Loucy (cell line): ENCODE results near the gene OTOS.

Experiments used
- H2AFZ ChIP-seq: fragments of 200-600 bp; sonication (generic); 2 replicates; pipeline ENCODE4 v1.6.0; 2016; ENCODE audit warnings: antibody characterized with exemption, mild to moderate bottlenecking, low read length, moderate library complexity
- H3F3A ChIP-seq: fragments of 200-600 bp; 2 replicates; pipeline ENCODE4 v1.6.0; 2016; ENCODE audit warnings: antibody characterized with exemption, low read depth, mild to moderate bottlenecking
- H3K27me3 ChIP-seq: fragments of 200-600 bp; sonication (generic); 2 replicates; pipeline ENCODE4 v1.6.1; 2014; ENCODE audit warnings: low read length, mild to moderate bottlenecking; ENCODE audit not compliant: insufficient read depth, poor library complexity, severe bottlenecking
- H3K36me3 ChIP-seq: fragments of 200-600 bp; sonication (generic); 2 replicates; pipeline ENCODE4 v1.6.1; 2016; ENCODE audit warnings: low read length; ENCODE audit not compliant: insufficient read depth
- H3K4me1 ChIP-seq: fragments of 200-600 bp; sonication (generic); 2 replicates; pipeline ENCODE4 v1.5.1; 2014; ENCODE audit warnings: low read length, mild to moderate bottlenecking; ENCODE audit not compliant: insufficient read depth, poor library complexity, severe bottlenecking
- H3K4me2 ChIP-seq: fragments of 200-600 bp; sonication (generic); 2 replicates; pipeline ENCODE4 v1.6.0; 2014; ENCODE audit warnings: antibody characterized with exemption, low read length, low read depth, mild to moderate bottlenecking; ENCODE audit not compliant: poor library complexity, severe bottlenecking
- H3K4me3 ChIP-seq: fragments of 200-600 bp; sonication (generic); 2 replicates; pipeline ENCODE4 v1.5.1; 2014; ENCODE audit warnings: low read length, mild to moderate bottlenecking, mixed read lengths; ENCODE audit not compliant: poor library complexity, severe bottlenecking
- H3K79me2 ChIP-seq: fragments of 200-600 bp; sonication (generic); 2 replicates; pipeline ENCODE4 v1.6.1; 2014; ENCODE audit warnings: low read length; ENCODE audit not compliant: insufficient read depth
- H3K9ac ChIP-seq: fragments of 200-600 bp; sonication (generic); 2 replicates; pipeline ENCODE4 v1.6.0; 2014; ENCODE audit warnings: mild to moderate bottlenecking, low read depth, low read length, moderate library complexity; ENCODE audit not compliant: poor library complexity, severe bottlenecking
- H3K9me2 ChIP-seq: fragments of 200-600 bp; sonication (generic); replicated peaks from 2 replicates; pipeline ENCODE4 v1.6.1; 2016; ENCODE audit warnings: low read depth, low read length, mixed read lengths
- H3K9me3 ChIP-seq: fragments of 200-600 bp; sonication (generic); 2 replicates; pipeline ENCODE4 v1.6.1; 2014; ENCODE audit warnings: mild to moderate bottlenecking, antibody characterized with exemption, low read length, low read depth; ENCODE audit not compliant: insufficient read depth
- H4K20me1 ChIP-seq: fragments of 200-600 bp; sonication (generic); 2 replicates; pipeline ENCODE4 v1.6.0; 2014; ENCODE audit warnings: antibody characterized with exemption, low read length, mild to moderate bottlenecking; ENCODE audit not compliant: insufficient read depth, poor library complexity, severe bottlenecking
- EZH2phosphoT487 ChIP-seq: fragments of 200-600 bp; IDR thresholded peaks from 2 replicates; pipeline ENCODE4 v1.6.1; 2018; ENCODE audit warnings: antibody characterized with exemption, mild to moderate bottlenecking, moderate library complexity, borderline replicate concordance
- TF ChIP-seq, protein P1 (sequence below): fragments of 200-600 bp; sonication (generic); conservative IDR thresholded peaks from 2 replicates; pipeline ENCODE4 v1.5.1; 2014; ENCODE audit warnings: mild to moderate bottlenecking, antibody characterized with exemption, low read length

OTOS gene

GRCh38 chr2:240168041-240168440, 27.6 kb upstream of the OTOS start:
- H3F3A ChIP-seq = no peaks in the 10 kb centered on the region
- no peaks in the 10 kb centered on the region for H4K20me1 ChIP-seq
- H3K9ac ChIP-seq = no peak overlapping the region
- H3K79me2 ChIP-seq = no peaks in the 10 kb centered on the region
- no peaks in the 10 kb centered on the region for H3K9me2 ChIP-seq
- no peak overlapping the region for H3K4me3 ChIP-seq
- no peak for TF ChIP-seq EZH2phosphoT487
- TF ChIP-seq, protein P1, sequence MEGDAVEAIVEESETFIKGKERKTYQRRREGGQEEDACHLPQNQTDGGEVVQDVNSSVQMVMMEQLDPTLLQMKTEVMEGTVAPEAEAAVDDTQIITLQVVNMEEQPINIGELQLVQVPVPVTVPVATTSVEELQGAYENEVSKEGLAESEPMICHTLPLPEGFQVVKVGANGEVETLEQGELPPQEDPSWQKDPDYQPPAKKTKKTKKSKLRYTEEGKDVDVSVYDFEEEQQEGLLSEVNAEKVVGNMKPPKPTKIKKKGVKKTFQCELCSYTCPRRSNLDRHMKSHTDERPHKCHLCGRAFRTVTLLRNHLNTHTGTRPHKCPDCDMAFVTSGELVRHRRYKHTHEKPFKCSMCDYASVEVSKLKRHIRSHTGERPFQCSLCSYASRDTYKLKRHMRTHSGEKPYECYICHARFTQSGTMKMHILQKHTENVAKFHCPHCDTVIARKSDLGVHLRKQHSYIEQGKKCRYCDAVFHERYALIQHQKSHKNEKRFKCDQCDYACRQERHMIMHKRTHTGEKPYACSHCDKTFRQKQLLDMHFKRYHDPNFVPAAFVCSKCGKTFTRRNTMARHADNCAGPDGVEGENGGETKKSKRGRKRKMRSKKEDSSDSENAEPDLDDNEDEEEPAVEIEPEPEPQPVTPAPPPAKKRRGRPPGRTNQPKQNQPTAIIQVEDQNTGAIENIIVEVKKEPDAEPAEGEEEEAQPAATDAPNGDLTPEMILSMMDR = no peak
- H3K36me3 ChIP-seq = no peaks in the 10 kb centered on the region
- no peaks in the 10 kb centered on the region for H3K4me1 ChIP-seq
- H3K9me3 ChIP-seq = peaks cover 16% of the 10 kb centered on the region; the same call in 1 of the 2 replicates
- no peak overlapping the region for H3K4me2 ChIP-seq
- no peak overlapping the region for H2AFZ ChIP-seq
- no peaks in the 10 kb centered on the region for H3K27me3 ChIP-seq

- H2AFZ ChIP-seq = no peak overlapping the region
- H3K79me2 ChIP-seq = no peaks in the 10 kb centered on the region
- no peaks in the 10 kb centered on the region for H3K36me3 ChIP-seq
- no peaks in the 10 kb centered on the region for H4K20me1 ChIP-seq
- no peak overlapping the region for H3K4me2 ChIP-seq
- no peak overlapping the region for H3K4me3 ChIP-seq
- no peaks in the 10 kb centered on the region for H3K9me2 ChIP-seq
- no peaks in the 10 kb centered on the region for H3F3A ChIP-seq
- TF ChIP-seq, protein P1 = no peak
- TF ChIP-seq EZH2phosphoT487 = no peak
- H3K9ac ChIP-seq = no peak overlapping the region
- peaks cover 16% of the 10 kb centered on the region; the same call in 1 of the 2 replicates for H3K9me3 ChIP-seq
- H3K27me3 ChIP-seq = no peaks in the 10 kb centered on the region
- H3K4me1 ChIP-seq = no peaks in the 10 kb centered on the region
Measured at GRCh38 chr2:240167588-240167880, 27.1 kb upstream of the OTOS start.

DNA sequence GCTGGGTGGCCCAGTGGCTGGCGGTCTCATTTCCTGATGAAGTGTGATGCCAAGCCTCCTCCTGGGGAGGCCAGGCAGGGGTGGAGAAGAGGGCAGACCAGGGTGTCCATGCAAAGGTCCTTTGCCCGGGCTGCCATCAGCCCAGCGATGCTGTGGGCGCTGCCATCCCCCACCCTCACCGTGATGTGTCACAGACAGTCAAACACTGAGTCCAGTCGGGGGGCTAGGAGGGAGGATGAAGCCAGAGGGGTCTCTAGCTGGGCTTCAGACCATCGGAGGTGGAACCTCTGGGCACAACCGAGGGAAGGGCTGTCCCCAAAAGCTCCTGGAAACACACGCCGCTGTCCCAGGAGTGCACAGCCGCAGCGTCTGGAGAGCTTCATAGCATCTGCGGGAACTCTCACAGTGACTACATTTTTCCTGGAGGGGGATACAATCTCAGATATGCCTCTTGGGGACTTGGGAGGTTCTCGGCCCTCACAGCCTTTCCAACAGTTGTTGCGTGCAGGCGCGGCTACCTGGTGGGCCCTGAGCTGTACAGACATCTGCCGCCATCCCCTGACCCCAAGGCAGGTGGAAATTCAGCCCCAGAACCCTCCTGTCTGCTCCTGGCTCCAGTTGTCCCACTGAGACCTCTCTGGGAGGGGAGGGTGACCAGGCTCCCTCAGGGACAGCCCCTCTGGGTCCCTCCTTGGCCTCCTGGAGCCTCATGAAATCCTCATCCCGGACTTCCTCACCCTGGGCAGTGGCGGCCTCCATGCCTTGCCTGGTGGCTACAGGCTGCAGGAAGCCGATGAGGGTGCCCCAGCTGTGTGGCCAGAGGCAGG, 26.5 kb upstream of the OTOS start:
- Histone ChIP-seq H3K27me3 (no peaks in the 10 kb centered on the region), H3K9ac (no peak overlapping the region), H3K36me3 (no peaks in the 10 kb centered on the region), H4K20me1 (no peaks in the 10 kb centered on the region), H3K9me2 (no peaks in the 10 kb centered on the region), H3K4me1 (no peaks in the 10 kb centered on the region), H3K4me2 (no peak overlapping the region), H3K9me3 (peaks cover 16% of the 10 kb centered on the region; the same call in 1 of the 2 replicates), H3K4me3 (no peak overlapping the region), H3K79me2 (no peaks in the 10 kb centered on the region), H3F3A (no peaks in the 10 kb centered on the region), H2AFZ (no peak overlapping the region)
- TF ChIP-seq, protein P1 = no peak
- TF ChIP-seq EZH2phosphoT487 = no peak
